Osteoblast (primary cell): ENCODE data around the gene LRP3. TPM values are rescaled to one million over a fixed set of nuclear protein-coding genes. Genes with fewer than 3 reads are reported as not detected.

ENCODE experiments used
- DNase-seq: peaks from one replicate; pipeline ENCODE4 v3.0.0; 2011; ENCODE audit warnings: low spot score, mixed read lengths; ENCODE audit not compliant: insufficient read length; ENCODE audit errors: missing footprints
- H2AFZ ChIP-seq: 2 replicates; pipeline ENCODE4 v1.6.0; 2011; ENCODE audit warnings: mild to moderate bottlenecking, low read length
- H3K27ac ChIP-seq: 2 replicates; pipeline ENCODE4 v1.5.1; 2011; ENCODE audit warnings: mild to moderate bottlenecking, low read depth, low read length, moderate library complexity
- H3K27me3 ChIP-seq: 2 replicates; pipeline ENCODE4 v1.6.0; 2012; ENCODE audit warnings: mild to moderate bottlenecking, control low read depth, inconsistent platforms, low read length, moderate library complexity; ENCODE audit not compliant: insufficient read depth
- H3K36me3 ChIP-seq: 2 replicates; pipeline ENCODE4 v1.5.1; 2011; ENCODE audit warnings: mild to moderate bottlenecking, low read length, control low read depth, moderate library complexity; ENCODE audit not compliant: insufficient read depth
- H3K4me1 ChIP-seq: 2 replicates; pipeline ENCODE4 v1.5.1; 2011; ENCODE audit warnings: mild to moderate bottlenecking, low read length, control low read depth, moderate library complexity; ENCODE audit not compliant: insufficient read depth
- H3K4me2 ChIP-seq: 2 replicates; pipeline ENCODE4 v1.6.0; 2011; ENCODE audit warnings: mild to moderate bottlenecking, low read length; ENCODE audit not compliant: insufficient read depth
- H3K4me3 ChIP-seq: fragments of 200-600 bp; sonication (generic); 3 replicates; pipeline ENCODE4 v1.5.1; 2012; ENCODE audit warnings: mild to moderate bottlenecking, low read length, inconsistent platforms; ENCODE audit not compliant: insufficient read depth
- H3K79me2 ChIP-seq: 2 replicates; pipeline ENCODE4 v1.6.0; 2012; ENCODE audit warnings: mild to moderate bottlenecking, low read length, control low read depth, inconsistent platforms; ENCODE audit not compliant: insufficient read depth
- H3K9me3 ChIP-seq: 2 replicates; pipeline ENCODE4 v1.5.1; 2011; ENCODE audit warnings: low read depth, low read length, control low read depth
- H4K20me1 ChIP-seq: 2 replicates; pipeline ENCODE4 v1.6.0; 2012; ENCODE audit warnings: mild to moderate bottlenecking, low read length, control low read depth; ENCODE audit not compliant: insufficient read depth
- total RNA-seq: library from RNA; depleted of rRNA; stranded (reverse); fragments of >200 nt; gene quantifications from 2 replicates; pipeline ENCODE4 v1.2.3, GENCODE V29; 2012
- TF ChIP-seq, protein P1 (sequence below): IDR thresholded peaks from 2 replicates; pipeline ENCODE4 v1.5.1; 2011; ENCODE audit warnings: mild to moderate bottlenecking, low read depth, low read length, moderate library complexity; ENCODE audit errors: extremely low read depth

Gene LRP3
- total RNA-seq, 1 donor = 38.4 TPM

DNA sequence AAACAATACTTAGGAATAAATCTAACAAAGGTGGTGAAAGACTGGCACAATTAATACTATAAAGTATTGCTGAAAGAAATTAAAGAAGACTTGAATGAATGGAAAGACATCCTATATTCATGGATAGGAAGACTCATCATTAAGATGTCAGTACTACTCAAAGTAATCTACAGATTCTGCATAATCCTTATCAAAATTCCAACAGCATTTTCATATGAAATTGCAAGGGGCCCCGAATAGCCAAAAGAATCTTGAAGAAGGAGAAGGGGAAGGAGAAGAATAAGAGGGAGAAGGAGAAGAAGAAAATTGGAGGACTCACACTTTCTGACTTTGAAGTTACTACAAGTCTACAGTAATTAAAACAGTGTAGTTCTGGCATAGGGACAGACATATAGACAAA, 25.6 kb upstream of the LRP3 start:
- Histone ChIP-seq H3K4me1 (peaks cover 7% of the 10 kb centered on the region), H4K20me1 (no peaks in the 10 kb centered on the region), H3K36me3 (no peaks in the 10 kb centered on the region), H2AFZ (no peak overlapping the region), H3K4me2 (no peak overlapping the region), H3K79me2 (no peaks in the 10 kb centered on the region), H3K27ac (no peak overlapping the region), H3K27me3 (no peaks in the 10 kb centered on the region), H3K4me3 (no peak overlapping the region), H3K9me3 (no peaks in the 10 kb centered on the region)
- TF ChIP-seq, protein P1, sequence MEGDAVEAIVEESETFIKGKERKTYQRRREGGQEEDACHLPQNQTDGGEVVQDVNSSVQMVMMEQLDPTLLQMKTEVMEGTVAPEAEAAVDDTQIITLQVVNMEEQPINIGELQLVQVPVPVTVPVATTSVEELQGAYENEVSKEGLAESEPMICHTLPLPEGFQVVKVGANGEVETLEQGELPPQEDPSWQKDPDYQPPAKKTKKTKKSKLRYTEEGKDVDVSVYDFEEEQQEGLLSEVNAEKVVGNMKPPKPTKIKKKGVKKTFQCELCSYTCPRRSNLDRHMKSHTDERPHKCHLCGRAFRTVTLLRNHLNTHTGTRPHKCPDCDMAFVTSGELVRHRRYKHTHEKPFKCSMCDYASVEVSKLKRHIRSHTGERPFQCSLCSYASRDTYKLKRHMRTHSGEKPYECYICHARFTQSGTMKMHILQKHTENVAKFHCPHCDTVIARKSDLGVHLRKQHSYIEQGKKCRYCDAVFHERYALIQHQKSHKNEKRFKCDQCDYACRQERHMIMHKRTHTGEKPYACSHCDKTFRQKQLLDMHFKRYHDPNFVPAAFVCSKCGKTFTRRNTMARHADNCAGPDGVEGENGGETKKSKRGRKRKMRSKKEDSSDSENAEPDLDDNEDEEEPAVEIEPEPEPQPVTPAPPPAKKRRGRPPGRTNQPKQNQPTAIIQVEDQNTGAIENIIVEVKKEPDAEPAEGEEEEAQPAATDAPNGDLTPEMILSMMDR = no peak
- DNase-seq = no peak

DNA sequence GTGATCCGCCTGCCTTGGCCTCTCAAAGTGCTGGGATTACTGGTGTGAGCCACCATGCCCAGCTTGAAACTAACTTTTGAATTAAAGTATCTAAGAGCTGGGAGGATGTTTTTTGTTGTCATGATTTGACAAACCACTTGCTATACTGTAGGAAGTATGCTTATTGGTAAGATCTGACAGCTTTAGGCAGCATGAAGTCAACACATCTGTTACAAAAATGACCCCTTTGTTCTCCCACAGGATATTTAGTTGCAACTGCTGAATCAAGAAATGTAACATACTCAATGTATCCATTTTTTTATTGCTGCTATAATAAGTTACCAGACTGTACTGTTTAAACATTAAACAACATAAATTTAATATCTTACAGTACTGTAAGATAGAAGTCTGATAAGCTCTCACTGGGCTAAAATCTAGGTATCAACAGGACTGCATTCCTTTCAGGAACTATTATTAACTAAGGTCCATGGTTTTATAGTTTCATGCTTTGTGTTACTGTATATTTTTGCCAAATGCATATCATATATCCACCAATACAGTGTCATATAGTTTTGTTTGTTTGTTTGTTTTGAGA, 22.8 kb upstream of the LRP3 start:
- no peaks in the 10 kb centered on the region for H3K27me3 ChIP-seq
- DNase-seq = no peak
- no peak overlapping the region for H3K4me3 ChIP-seq
- H2AFZ ChIP-seq = no peak overlapping the region
- H3K4me1 ChIP-seq = peaks cover 15% of the 10 kb centered on the region
- peaks cover 10% of the 10 kb centered on the region for H3K79me2 ChIP-seq
- H4K20me1 ChIP-seq = no peaks in the 10 kb centered on the region
- TF ChIP-seq, protein P1 = no peak
- no peak overlapping the region for H3K4me2 ChIP-seq
- H3K9me3 ChIP-seq = no peaks in the 10 kb centered on the region
- H3K36me3 ChIP-seq = no peaks in the 10 kb centered on the region
- H3K27ac ChIP-seq = no peak overlapping the region

DNA sequence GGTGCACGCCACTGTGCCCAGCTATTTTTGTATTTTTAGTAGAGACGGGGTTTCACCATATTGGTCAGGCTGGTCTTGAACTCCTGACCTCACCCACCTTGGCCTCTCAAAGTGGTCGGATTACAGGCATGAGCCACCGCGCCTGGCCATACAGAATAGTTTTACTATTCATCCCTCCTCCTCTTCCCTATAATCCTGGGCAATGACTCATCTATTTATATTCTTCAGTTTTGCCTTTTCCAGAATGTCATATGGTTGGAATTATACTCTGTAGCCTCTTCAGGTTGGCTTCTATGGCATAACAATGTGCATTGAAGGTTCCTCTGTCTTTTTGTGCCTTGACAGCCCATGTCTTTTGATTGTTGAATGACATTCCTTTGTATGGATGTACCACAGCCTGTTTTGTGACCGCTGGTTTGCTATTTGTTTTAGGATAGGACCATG, 22.2 kb upstream of the LRP3 start:
- TF ChIP-seq, protein P1 = no peak
- Histone ChIP-seq H3K36me3 (no peaks in the 10 kb centered on the region), H3K4me2 (no peak overlapping the region), H3K27ac (no peak overlapping the region), H3K79me2 (peaks cover 12% of the 10 kb centered on the region), H4K20me1 (no peaks in the 10 kb centered on the region), H3K4me1 (peaks cover 16% of the 10 kb centered on the region), H3K27me3 (no peaks in the 10 kb centered on the region), H3K9me3 (no peaks in the 10 kb centered on the region), H2AFZ (no peak overlapping the region), H3K4me3 (no peak overlapping the region)
- peak; percentile 89 for DNase-seq

DNA sequence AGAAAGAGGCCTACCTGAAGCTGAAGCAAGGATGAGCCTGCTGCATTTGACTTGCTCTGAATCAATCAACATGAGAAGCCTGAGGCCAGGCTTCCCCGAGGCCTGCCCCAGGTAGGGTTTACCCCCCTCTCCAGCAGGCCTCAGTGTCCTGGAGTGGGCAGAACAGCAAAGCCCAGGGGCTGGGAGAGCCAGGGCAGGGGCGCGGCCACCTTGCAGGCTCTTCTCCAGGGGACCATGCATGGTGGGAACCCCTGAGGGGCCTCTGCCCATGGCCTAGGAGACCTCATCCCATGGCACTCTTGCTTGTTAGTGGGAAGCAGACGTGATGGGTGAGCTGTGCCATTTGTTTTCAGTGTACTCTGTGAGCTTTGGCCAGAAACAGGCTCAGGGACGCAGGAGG, 19.9 kb upstream of the LRP3 start:
- Histone ChIP-seq H3K27me3 (no peaks in the 10 kb centered on the region), H3K27ac (no peak overlapping the region), H3K4me2 (no peak overlapping the region), H3K4me3 (no peak overlapping the region), H3K4me1 (peaks cover 25% of the 10 kb centered on the region), H3K36me3 (no peaks in the 10 kb centered on the region), H3K9me3 (no peaks in the 10 kb centered on the region), H4K20me1 (no peaks in the 10 kb centered on the region), H3K79me2 (peaks cover 12% of the 10 kb centered on the region), H2AFZ (no peak overlapping the region)
- DNase-seq = no peak
- TF ChIP-seq, protein P1 = no peak
